Measurements from ENCODE around the gene PTPRB.

DNA sequence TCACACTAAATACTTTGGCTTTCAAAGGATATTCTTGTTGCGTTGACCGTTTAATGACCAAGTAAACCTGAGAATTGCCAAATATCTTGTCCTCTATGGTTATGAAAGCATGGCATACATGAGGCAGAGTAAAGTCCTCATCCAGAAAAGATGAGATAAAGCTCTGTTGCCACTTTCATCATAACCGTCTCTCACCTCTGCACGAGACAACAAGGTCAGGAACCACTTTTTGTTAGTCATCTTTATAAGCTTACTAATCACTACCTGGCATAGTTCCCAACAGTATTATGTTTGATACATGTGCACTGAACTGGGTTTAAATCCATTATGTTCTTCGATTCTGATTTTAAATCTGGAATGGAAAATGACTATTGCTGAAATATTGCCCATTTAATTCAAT, 31.3 kb downstream of the PTPRB start:
- TF ChIP-seq NFRKB (IDR thresholded peaks at IDR 0.05) (no peak), SP1 (IDR thresholded peaks at IDR 0.05) (no peak), HDGF (IDR thresholded peaks at IDR 0.05; ENCODE audit: borderline replicate concordance) (no peak), ARNT (IDR thresholded peaks at IDR 0.05) (no peak), FOXM1 (IDR thresholded peaks at IDR 0.05; ENCODE audit: borderline replicate concordance) (no peak), FOXK2 (IDR thresholded peaks at IDR 0.05) (no peak)
- TF ChIP-seq, protein P1, sequence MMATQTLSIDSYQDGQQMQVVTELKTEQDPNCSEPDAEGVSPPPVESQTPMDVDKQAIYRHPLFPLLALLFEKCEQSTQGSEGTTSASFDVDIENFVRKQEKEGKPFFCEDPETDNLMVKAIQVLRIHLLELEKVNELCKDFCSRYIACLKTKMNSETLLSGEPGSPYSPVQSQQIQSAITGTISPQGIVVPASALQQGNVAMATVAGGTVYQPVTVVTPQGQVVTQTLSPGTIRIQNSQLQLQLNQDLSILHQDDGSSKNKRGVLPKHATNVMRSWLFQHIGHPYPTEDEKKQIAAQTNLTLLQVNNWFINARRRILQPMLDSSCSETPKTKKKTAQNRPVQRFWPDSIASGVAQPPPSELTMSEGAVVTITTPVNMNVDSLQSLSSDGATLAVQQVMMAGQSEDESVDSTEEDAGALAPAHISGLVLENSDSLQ (IDR thresholded peaks at IDR 0.05), result no peak

Measured in HEK293T (cell line).